ENCODE data around the gene VRTN.

The VRTN gene

GRCh38 chr14:74401504-74402241 lies 53.4 kb downstream of the VRTN start:
- H3K4me3 ChIP-seq (ENCODE audit: control insufficient read depth, low read depth, low read length), result no peak overlapping the region
- no peak for TF ChIP-seq CTCF (IDR thresholded peaks at IDR 0.05; ENCODE audit: control insufficient read depth, insufficient read depth, low read depth, low read length, missing control alignments)
- no peak for DNase-seq (ENCODE audit: low read depth)

GRCh38 chr14:74402401-74403251 lies 54.4 kb downstream of the VRTN start:
- H3K4me3 ChIP-seq (ENCODE audit: control insufficient read depth, low read depth, low read length), result no peak overlapping the region
- no peak for DNase-seq (ENCODE audit: low read depth)
- TF ChIP-seq CTCF (IDR thresholded peaks at IDR 0.05; ENCODE audit: control insufficient read depth, insufficient read depth, low read depth, low read length, missing control alignments), result no peak

GRCh38 chr14:74403619-74404417 lies 55.5 kb downstream of the VRTN start:
- TF ChIP-seq CTCF (IDR thresholded peaks at IDR 0.05; ENCODE audit: control insufficient read depth, insufficient read depth, low read depth, low read length, missing control alignments), result no peak
- no peak for DNase-seq (ENCODE audit: low read depth)

GRCh38 chr14:74404435-74404834 lies 56.2 kb downstream of the VRTN start:
- no peak for TF ChIP-seq CTCF (IDR thresholded peaks at IDR 0.05; ENCODE audit: control insufficient read depth, insufficient read depth, low read depth, low read length, missing control alignments)
- H3K4me3 ChIP-seq (ENCODE audit: control insufficient read depth, low read depth, low read length), result no peak overlapping the region

More at GRCh38 chr14:74403619-74404417, 55.5 kb downstream of the VRTN start:
- H3K4me3 ChIP-seq (ENCODE audit: control insufficient read depth, low read depth, low read length), result no peak overlapping the region

GRCh38 chr14:74405663-74406062 lies 57.4 kb downstream of the VRTN start:
- no peak overlapping the region for H3K4me3 ChIP-seq (ENCODE audit: control insufficient read depth, low read depth, low read length)
- no peak for TF ChIP-seq CTCF (IDR thresholded peaks at IDR 0.05; ENCODE audit: control insufficient read depth, insufficient read depth, low read depth, low read length, missing control alignments)
- DNase-seq (ENCODE audit: low read depth), result no peak

More at GRCh38 chr14:74404435-74404834, 56.2 kb downstream of the VRTN start:
- no peak for DNase-seq (ENCODE audit: low read depth)

Measured in AG09309 (cell line).